HCT116 (cell line): ENCODE measurements around the gene EIF3J. TPM values are rescaled to one million over a fixed set of nuclear protein-coding genes. Genes with fewer than 3 reads are reported as not detected.

Source experiments
- ATAC-seq: fragments of 200-7000 bp; cut with Tn5 transposase; 2 replicates; pipeline ENCODE4 v1.9.1; 2020; ENCODE audit warnings: mild to moderate bottlenecking, moderate library complexity
- Bru-seq: library from RNA; stranded (reverse); fragments of 400-500 nt; gene quantifications from one replicate; lab custom pipeline; 2021; lab: Mats Ljungman, UMichigan
- BruChase-seq, 2 experiments: library from RNA; stranded (reverse); fragments of 400-500 nt; gene quantifications; one replicate each; lab custom pipeline; 2021; lab: Mats Ljungman, UMichigan
- BruUV-seq: library from RNA; stranded (reverse); fragments of 400-500 nt; replicated peaks from 2 replicates; lab custom pipeline; 2021; lab: Mats Ljungman, UMichigan
- CTCF ChIA-PET: fragments of 300-600 bp; sonication (Branson Sonifier 250); formaldehyde crosslinking; loops from one replicate; lab custom pipeline; 2021; ENCODE audit warnings: antibody characterized with exemption; lab: Charles Lee
- POLR2A ChIA-PET: fragments of 300-600, 350-600 bp; sonication (Branson Sonifier 250); formaldehyde crosslinking; loops from one replicate; lab custom pipeline; 2021; ENCODE audit warnings: antibody characterized with exemption; lab: Charles Lee
- RAD21 ChIA-PET, 2 experiments: fragments of 300-600 bp; sonication (Branson Sonifier 250); formaldehyde crosslinking; loops; one replicate each; lab custom pipeline; 2023; ENCODE audit warnings: low total read pairs in 2 of 2; ENCODE audit not compliant: uncharacterized antibody in 2 of 2, unreplicated experiment in 2 of 2, low non-redundant PET in 1 of 2; lab: Charles Lee
- DNase-seq: peaks from one replicate; pipeline ENCODE4 v3.0.0-alpha.2; 2010; ENCODE audit warnings: low read depth, low spot score
- H2AFZ ChIP-seq: fragments of 200-600 bp; shearing (Covaris generic), sonication (generic); 2 replicates; pipeline ENCODE4 v1.6.1; 2017; ENCODE audit warnings: low read depth, mixed run types, mixed read lengths, antibody characterized with exemption, low read length; ENCODE audit not compliant: poor library complexity, severe bottlenecking
- H3K27ac ChIP-seq: 2 replicates; pipeline ENCODE4 v1.5.1; 2012; ENCODE audit warnings: low read depth, low read length
- H3K27me3 ChIP-seq: fragments of 200-600 bp; sonication (generic); 2 replicates; pipeline ENCODE4 v1.6.1; 2016; ENCODE audit warnings: mixed run types, low read length, mixed read lengths; ENCODE audit not compliant: insufficient read depth
- H3K36me3 ChIP-seq, 2 experiments: fragments of 200-500 bp in 1 of 2; fragments of 200-600 bp in 1 of 2; sonication (Bioruptor generic) in 1 of 2; sonication (generic) in 1 of 2; 2 replicates each; pipeline versions ENCODE4 v1.5.1 to v1.6.1; 2014 to 2016; ENCODE audit warnings: low read length in 2 of 2, inconsistent platforms in 1 of 2, mixed read lengths in 1 of 2, mixed run types in 1 of 2; ENCODE audit not compliant: insufficient read depth in 2 of 2, control insufficient read depth in 1 of 2
- H3K4me1 ChIP-seq, 2 experiments: fragments of 200-600 bp in 1 of 2; sonication (generic) in 1 of 2; 2 replicates each; pipeline versions ENCODE4 v1.5.1 to v1.6.1; 2012 to 2017; ENCODE audit warnings: low read length in 2 of 2, inconsistent platforms in 1 of 2, mild to moderate bottlenecking in 1 of 2, mixed read lengths in 1 of 2, mixed run types in 1 of 2, moderate library complexity in 1 of 2; ENCODE audit not compliant: insufficient read depth in 2 of 2, control insufficient read depth in 1 of 2
- H3K4me2 ChIP-seq: fragments of 200-600 bp; sonication (generic); 2 replicates; pipeline ENCODE4 v1.6.1; 2017; ENCODE audit warnings: mixed run types, low read length, mixed read lengths
- H3K4me3 ChIP-seq, 2 experiments: fragments of 200-600 bp in 1 of 2; sonication (generic) in 1 of 2; replicated peaks in 1 of 2; 2 replicates each; pipeline ENCODE4 v1.5.1; 2011 to 2016; ENCODE audit warnings: low read length in 2 of 2, control low read depth in 1 of 2, low read depth in 1 of 2, mild to moderate bottlenecking in 1 of 2, mixed read lengths in 1 of 2, mixed run types in 1 of 2
- H3K79me2 ChIP-seq: fragments of 200-600 bp; sonication (generic); 2 replicates; pipeline ENCODE4 v1.6.1; 2017; ENCODE audit warnings: mild to moderate bottlenecking, mixed run types, low read length, moderate library complexity, mixed read lengths; ENCODE audit not compliant: insufficient read depth
- H3K9ac ChIP-seq: fragments of 200-600 bp; sonication (generic); 2 replicates; pipeline ENCODE4 v1.6.1; 2016; ENCODE audit warnings: low read length, mixed read lengths
- H3K9me2 ChIP-seq: fragments of 200-600 bp; sonication (generic), shearing (Covaris generic); 2 replicates; pipeline ENCODE4 v1.6.1; 2017; ENCODE audit warnings: mixed run types, mild to moderate bottlenecking, moderate library complexity; ENCODE audit not compliant: insufficient read depth
- H3K9me3 ChIP-seq, 2 experiments: fragments of 200-500 bp in 1 of 2; fragments of 200-600 bp in 1 of 2; sonication (Bioruptor generic) in 1 of 2; sonication (generic) in 1 of 2; 2 replicates each; pipeline ENCODE4 v1.6.1; 2014 to 2017; ENCODE audit warnings: low read length in 2 of 2, mixed read lengths in 2 of 2, inconsistent platforms in 1 of 2, low read depth in 1 of 2, mild to moderate bottlenecking in 1 of 2, mixed run types in 1 of 2, moderate library complexity in 1 of 2; ENCODE audit not compliant: control insufficient read depth in 1 of 2, insufficient read depth in 1 of 2
- H4K20me1 ChIP-seq: fragments of 200-600 bp; sonication (generic), shearing (Covaris generic); 2 replicates; pipeline ENCODE4 v1.6.1; 2017; ENCODE audit warnings: mixed run types, mild to moderate bottlenecking, moderate library complexity; ENCODE audit not compliant: insufficient read depth
- CEBPB ChIP-seq: IDR thresholded peaks from 2 replicates; pipeline ENCODE4 v1.6.1; 2012; ENCODE audit warnings: low read depth
- EGR1 ChIP-seq: IDR thresholded peaks from 2 replicates; pipeline ENCODE4 v1.6.1; 2012; ENCODE audit warnings: low read depth
- ELF1 ChIP-seq: IDR thresholded peaks from 2 replicates; pipeline ENCODE4 v1.6.1; 2012; ENCODE audit warnings: low read depth, borderline replicate concordance
- EZH2 ChIP-seq: fragments of 200-600 bp; sonication (generic); IDR thresholded peaks from 2 replicates; pipeline ENCODE4 v1.6.1; 2017; ENCODE audit warnings: antibody characterized with exemption, mixed run types
- FOSL1 ChIP-seq: IDR thresholded peaks from 2 replicates; pipeline ENCODE4 v1.6.1; 2012; ENCODE audit warnings: low read depth
- POLR2A ChIP-seq: IDR thresholded peaks from 2 replicates; pipeline ENCODE4 v1.7.0; 2011; ENCODE audit warnings: borderline replicate concordance; ENCODE audit not compliant: insufficient read depth, insufficient read length; ENCODE audit errors: extremely low read depth
- POLR2AphosphoS5 ChIP-seq: IDR thresholded peaks from 2 replicates; pipeline ENCODE4 v1.6.1; 2011; ENCODE audit warnings: mild to moderate bottlenecking, low read depth, low read length, moderate library complexity
- SIN3A ChIP-seq: IDR thresholded peaks from 2 replicates; pipeline ENCODE4 v1.6.1; 2012; ENCODE audit warnings: low read depth
- SP1 ChIP-seq: IDR thresholded peaks from 2 replicates; pipeline ENCODE4 v1.6.1; 2012; ENCODE audit warnings: low read depth
- SRF ChIP-seq: IDR thresholded peaks from 2 replicates; pipeline ENCODE4 v1.6.1; 2012; ENCODE audit warnings: low read depth
- TCF7L2 ChIP-seq: IDR thresholded peaks from 2 replicates; pipeline ENCODE4 v1.7.0; 2011; ENCODE audit warnings: borderline replicate concordance, inconsistent platforms; ENCODE audit not compliant: insufficient read depth, insufficient read length; ENCODE audit errors: extremely low read depth
- YY1 ChIP-seq: IDR thresholded peaks from 2 replicates; pipeline ENCODE4 v1.6.1; 2011; ENCODE audit warnings: low read length, low read depth, moderate library complexity, mild to moderate bottlenecking; ENCODE audit not compliant: insufficient replicate concordance; ENCODE audit errors: extremely low read depth
- ZFX ChIP-seq: fragments of 450-650 bp; IDR thresholded peaks from 2 replicates; pipeline ENCODE4 v1.6.1; 2017
- ZNF274 ChIP-seq: fragments of 200-500 bp; sonication (Bioruptor generic); IDR thresholded peaks from 2 replicates; pipeline ENCODE4 v1.6.1; 2014; ENCODE audit warnings: mild to moderate bottlenecking, low read depth, low read length, inconsistent platforms
- intact Hi-C: fragments of 100-400 bp; cut with micrococcal nuclease; formaldehyde crosslinking; loops from 2 replicates; pipeline ENCODE4 v1.10.0; 2022
- long read RNA-seq: library from polyadenylated mRNA; unstranded; transcript quantifications from one replicate; pipeline ENCODE4 v2.0.0, GENCODE V29; 2021; ENCODE audit not compliant: unreplicated experiment
- polyA plus RNA-seq: library from polyadenylated mRNA; unstranded; fragments of >200 nt; gene quantifications from 2 replicates; pipeline ENCODE4 v1.2.1, GENCODE V29; 2012; ENCODE audit warnings: missing spikeins
- total RNA-seq: library from RNA; stranded (reverse); gene quantifications from one replicate; pipeline ENCODE4 v1.2.1, GENCODE V29; 2021; ENCODE audit not compliant: unreplicated experiment
- TF ChIP-seq, protein P1 (sequence below), 3 experiments: fragments of 200-600 bp in 1 of 3; sonication (generic) in 1 of 3; IDR thresholded peaks in 2 of 3; conservative IDR thresholded peaks in 1 of 3; 2 replicates each; pipeline ENCODE4 v1.5.1; 2012 to 2017; ENCODE audit warnings: low read depth in 2 of 3, low read length in 2 of 3, antibody characterized with exemption in 1 of 3, borderline replicate concordance in 1 of 3, control low read depth in 1 of 3, mild to moderate bottlenecking in 1 of 3, mixed read lengths in 1 of 3, mixed run types in 1 of 3, moderate library complexity in 1 of 3; ENCODE audit not compliant: insufficient read depth in 1 of 3
- TF ChIP-seq, protein P2 (sequence below): IDR thresholded peaks from 2 replicates; pipeline ENCODE4 v1.6.1; 2011; ENCODE audit warnings: mild to moderate bottlenecking, low read length, moderate library complexity; ENCODE audit not compliant: insufficient replicate concordance; ENCODE audit errors: extremely low read depth
- TF ChIP-seq, protein P3 (sequence below): IDR thresholded peaks from 2 replicates; pipeline ENCODE4 v1.6.1; 2012
- TF ChIP-seq, protein P4 (sequence below): IDR thresholded peaks from 2 replicates; pipeline ENCODE4 v1.6.1; 2012

EIF3J gene, protein sequence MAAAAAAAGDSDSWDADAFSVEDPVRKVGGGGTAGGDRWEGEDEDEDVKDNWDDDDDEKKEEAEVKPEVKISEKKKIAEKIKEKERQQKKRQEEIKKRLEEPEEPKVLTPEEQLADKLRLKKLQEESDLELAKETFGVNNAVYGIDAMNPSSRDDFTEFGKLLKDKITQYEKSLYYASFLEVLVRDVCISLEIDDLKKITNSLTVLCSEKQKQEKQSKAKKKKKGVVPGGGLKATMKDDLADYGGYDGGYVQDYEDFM
- total RNA-seq (68.6 TPM), Bru-seq, nascent RNA (percentile 97 among the genes with signal in this experiment), BruChase-seq, experiment 1, labeled RNA remaining after a 6-hour chase (percentile 97 among the genes with signal in this experiment), BruChase-seq, experiment 2, labeled RNA remaining after a 2-hour chase (percentile 94 among the genes with signal in this experiment)
- polyA plus RNA-seq: 35.2 and 49.2 TPM in 2 replicates
- long read RNA-seq, transcript EIF3J-201 (8 exons, 2,569 nt): major isoform, 26 of 71 reads
- long read RNA-seq, partial matches to known transcripts: 34 of 71 reads
- long read RNA-seq, other reads (novel, unspliced or antisense): 11 of 71 reads

DNA sequence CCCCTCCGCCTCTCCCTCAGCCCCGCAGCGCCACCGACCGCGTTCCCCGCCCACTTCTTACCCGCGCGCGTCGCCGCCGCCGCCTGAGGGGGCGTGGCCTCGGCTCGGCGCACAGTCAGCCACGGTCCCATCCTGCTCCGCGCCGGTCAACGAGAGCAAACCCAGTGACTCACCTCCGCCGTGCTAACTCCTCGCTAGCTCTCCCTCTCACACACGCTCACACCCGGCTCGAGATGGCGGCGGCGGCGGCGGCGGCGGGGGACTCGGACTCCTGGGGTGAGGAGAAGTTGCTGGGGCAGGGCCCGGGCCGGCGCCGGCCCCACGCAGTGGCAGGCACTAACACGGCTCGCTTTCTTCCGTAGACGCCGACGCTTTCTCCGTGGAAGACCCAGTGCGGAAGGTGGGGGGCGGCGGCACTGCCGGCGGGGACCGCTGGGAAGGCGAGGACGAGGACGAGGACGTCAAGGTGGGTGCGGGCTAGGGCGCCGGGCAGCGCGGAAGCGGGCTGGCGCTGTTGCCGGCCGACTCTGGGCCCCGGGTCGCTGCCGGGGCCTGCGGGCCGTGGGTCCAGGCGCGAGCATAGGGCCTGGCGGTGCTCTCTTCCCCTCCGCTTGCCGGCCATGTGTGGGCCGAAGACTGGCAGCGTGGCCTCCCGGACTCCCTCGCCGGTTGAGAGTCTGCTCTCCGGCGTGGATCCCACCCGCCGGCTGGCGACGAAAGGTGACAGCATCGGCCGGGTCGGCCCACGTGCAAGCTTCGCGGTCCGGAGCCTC is at the start of gene EIF3J:
EIF3J (plus strand) TSS at position 186 of the 773 bp plus-strand sequence; CDS start at position 234, 48 bp downstream.
- peaks cover 9 to 32% of the 10 kb centered on the region in 2 experiments; a peak in 3 of 4 replicates for H3K4me1 ChIP-seq
- H3K79me2 ChIP-seq: peaks cover 60% of the 10 kb centered on the region
- peaks cover 4 to 26% of the 10 kb centered on the region in 2 experiments for H3K36me3 ChIP-seq
- intact Hi-C loops: loop anchor here (1.0 kb wide), 1 partner anchor 110 kb away; the partner anchor contains the start of gene CTDSPL2
- H3K9me2 ChIP-seq: no peaks in the 10 kb centered on the region
- no peaks in the 10 kb centered on the region for H3K9me3 ChIP-seq
- H2AFZ ChIP-seq: no peak within 1 kb of the TSS
- peak; percentile 89 for DNase-seq
- H4K20me1 ChIP-seq: peaks cover 29% of the 10 kb centered on the region; the same call in 1 of the 2 replicates
- RAD21 ChIA-PET: interaction anchor here (0.6 kb wide), 2 partner anchors 249 to 736 kb away, joined by 3 to 4 read pairs; partner anchors contain the start of gene GOLM2 (in 1 of the 2)
- ATAC-seq: peak; percentile 90
- peak within 1 kb of the TSS; percentile 69 to 73 for H3K4me3 ChIP-seq
- BruUV-seq: no TSS peak
- H3K4me2 ChIP-seq: peak within 1 kb of the TSS; percentile 87
- POLR2A ChIA-PET: interaction anchor here (0.7 to 1.8 kb wide), 7 partner anchors 9 to 301 kb away, joined by 3 to 15 read pairs (median 3); partner anchors contain the start of genes B2M and CTDSPL2
- peak within 1 kb of the TSS; percentile 97 for H3K27ac ChIP-seq
- no peaks in the 10 kb centered on the region for H3K27me3 ChIP-seq
- H3K9ac ChIP-seq: peak within 1 kb of the TSS; percentile 100
- CTCF ChIA-PET: interaction anchor here (0.5 to 2.5 kb wide), 4 partner anchors 9 to 174 kb away, joined by 3 to 8 read pairs (median 4); partner anchors contain the start of genes CTDSPL2 and PATL2
- TF ChIP-seq EGR1: peak; percentile 54; the same call in 1 of the 2 replicates
- TF ChIP-seq, protein P1, sequence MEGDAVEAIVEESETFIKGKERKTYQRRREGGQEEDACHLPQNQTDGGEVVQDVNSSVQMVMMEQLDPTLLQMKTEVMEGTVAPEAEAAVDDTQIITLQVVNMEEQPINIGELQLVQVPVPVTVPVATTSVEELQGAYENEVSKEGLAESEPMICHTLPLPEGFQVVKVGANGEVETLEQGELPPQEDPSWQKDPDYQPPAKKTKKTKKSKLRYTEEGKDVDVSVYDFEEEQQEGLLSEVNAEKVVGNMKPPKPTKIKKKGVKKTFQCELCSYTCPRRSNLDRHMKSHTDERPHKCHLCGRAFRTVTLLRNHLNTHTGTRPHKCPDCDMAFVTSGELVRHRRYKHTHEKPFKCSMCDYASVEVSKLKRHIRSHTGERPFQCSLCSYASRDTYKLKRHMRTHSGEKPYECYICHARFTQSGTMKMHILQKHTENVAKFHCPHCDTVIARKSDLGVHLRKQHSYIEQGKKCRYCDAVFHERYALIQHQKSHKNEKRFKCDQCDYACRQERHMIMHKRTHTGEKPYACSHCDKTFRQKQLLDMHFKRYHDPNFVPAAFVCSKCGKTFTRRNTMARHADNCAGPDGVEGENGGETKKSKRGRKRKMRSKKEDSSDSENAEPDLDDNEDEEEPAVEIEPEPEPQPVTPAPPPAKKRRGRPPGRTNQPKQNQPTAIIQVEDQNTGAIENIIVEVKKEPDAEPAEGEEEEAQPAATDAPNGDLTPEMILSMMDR (IDR thresholded peaks at IDR 0.05 in 2 of 3, conservative IDR thresholded peaks at IDR 0.05 in 1 of 3; ENCODE audit: borderline replicate concordance in 1 of 3, insufficient read depth in 1 of 3, low read depth in 2 of 3, low read length in 2 of 3): no peak
- no peak for TF ChIP-seq TCF7L2
- peak; percentile 48; the same call in 1 of the 2 replicates for TF ChIP-seq SP1
- TF ChIP-seq, protein P2, sequence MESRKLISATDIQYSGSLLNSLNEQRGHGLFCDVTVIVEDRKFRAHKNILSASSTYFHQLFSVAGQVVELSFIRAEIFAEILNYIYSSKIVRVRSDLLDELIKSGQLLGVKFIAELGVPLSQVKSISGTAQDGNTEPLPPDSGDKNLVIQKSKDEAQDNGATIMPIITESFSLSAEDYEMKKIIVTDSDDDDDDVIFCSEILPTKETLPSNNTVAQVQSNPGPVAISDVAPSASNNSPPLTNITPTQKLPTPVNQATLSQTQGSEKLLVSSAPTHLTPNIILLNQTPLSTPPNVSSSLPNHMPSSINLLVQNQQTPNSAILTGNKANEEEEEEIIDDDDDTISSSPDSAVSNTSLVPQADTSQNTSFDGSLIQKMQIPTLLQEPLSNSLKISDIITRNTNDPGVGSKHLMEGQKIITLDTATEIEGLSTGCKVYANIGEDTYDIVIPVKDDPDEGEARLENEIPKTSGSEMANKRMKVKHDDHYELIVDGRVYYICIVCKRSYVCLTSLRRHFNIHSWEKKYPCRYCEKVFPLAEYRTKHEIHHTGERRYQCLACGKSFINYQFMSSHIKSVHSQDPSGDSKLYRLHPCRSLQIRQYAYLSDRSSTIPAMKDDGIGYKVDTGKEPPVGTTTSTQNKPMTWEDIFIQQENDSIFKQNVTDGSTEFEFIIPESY: no peak
- no peak for TF ChIP-seq CEBPB
- peak; percentile 96 for TF ChIP-seq ZFX
- peak; percentile 47 for TF ChIP-seq FOSL1
- no peak for TF ChIP-seq ELF1
- no peak for TF ChIP-seq EZH2
- TF ChIP-seq POLR2AphosphoS5: peak; percentile 85
- TF ChIP-seq, protein P3, sequence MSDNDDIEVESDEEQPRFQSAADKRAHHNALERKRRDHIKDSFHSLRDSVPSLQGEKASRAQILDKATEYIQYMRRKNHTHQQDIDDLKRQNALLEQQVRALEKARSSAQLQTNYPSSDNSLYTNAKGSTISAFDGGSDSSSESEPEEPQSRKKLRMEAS: peak; percentile 78
- peak; percentile 87; the same call in 1 of the 2 replicates for TF ChIP-seq SIN3A
- no peak for TF ChIP-seq ZNF274
- no peak for TF ChIP-seq POLR2A
- TF ChIP-seq, protein P4, sequence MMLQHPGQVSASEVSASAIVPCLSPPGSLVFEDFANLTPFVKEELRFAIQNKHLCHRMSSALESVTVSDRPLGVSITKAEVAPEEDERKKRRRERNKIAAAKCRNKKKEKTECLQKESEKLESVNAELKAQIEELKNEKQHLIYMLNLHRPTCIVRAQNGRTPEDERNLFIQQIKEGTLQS: no peak
- TF ChIP-seq YY1: peak; percentile 70
- no peak for TF ChIP-seq SRF
